ENCODE data around the gene EML6. TPM values are rescaled to one million over a fixed set of nuclear protein-coding genes. Genes with fewer than 3 reads are reported as not detected.

EML6 gene
- total and polyA plus RNA-seq, 12 donors, result 0.07 to 1.5 (median 0.31) TPM

DNA sequence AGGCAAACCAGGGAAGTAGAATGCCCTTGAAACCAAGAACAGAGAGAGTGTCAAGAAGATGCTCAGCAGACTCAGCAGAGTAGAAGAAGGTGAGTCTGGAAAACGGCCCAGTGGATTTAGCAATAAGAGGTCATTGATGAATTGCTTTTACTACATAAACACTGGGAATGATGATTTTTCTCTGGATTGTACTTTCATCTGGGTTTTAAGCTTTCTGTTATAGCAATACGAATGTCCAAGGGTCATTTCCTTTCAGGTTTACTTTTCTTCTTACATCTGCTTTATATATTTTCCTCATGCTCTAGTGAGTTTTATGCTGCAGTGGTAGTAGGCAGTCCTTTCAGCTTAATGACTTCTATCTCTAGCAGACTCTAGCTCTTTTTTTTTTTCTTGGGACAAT is 16.9 kb downstream of the EML6 start:
- WGBS, 2 donors, result 72 to 86% methylated on average over 2 of the region's 2 CpGs
- Histone ChIP-seq H3K9me3 (no peaks in the 10 kb centered on the region), H3K36me3 (no peaks in the 10 kb centered on the region), H3K27me3 (peaks cover 0 to 9% (median 0%) of the 10 kb centered on the region in 7 donors), H3K27ac (no peak overlapping the region), H3K4me3 (no peak overlapping the region), H3K4me1 (no peaks in the 10 kb centered on the region)
- ATAC-seq (no peak), DNase-seq (no peak)
- TF ChIP-seq, protein P1, sequence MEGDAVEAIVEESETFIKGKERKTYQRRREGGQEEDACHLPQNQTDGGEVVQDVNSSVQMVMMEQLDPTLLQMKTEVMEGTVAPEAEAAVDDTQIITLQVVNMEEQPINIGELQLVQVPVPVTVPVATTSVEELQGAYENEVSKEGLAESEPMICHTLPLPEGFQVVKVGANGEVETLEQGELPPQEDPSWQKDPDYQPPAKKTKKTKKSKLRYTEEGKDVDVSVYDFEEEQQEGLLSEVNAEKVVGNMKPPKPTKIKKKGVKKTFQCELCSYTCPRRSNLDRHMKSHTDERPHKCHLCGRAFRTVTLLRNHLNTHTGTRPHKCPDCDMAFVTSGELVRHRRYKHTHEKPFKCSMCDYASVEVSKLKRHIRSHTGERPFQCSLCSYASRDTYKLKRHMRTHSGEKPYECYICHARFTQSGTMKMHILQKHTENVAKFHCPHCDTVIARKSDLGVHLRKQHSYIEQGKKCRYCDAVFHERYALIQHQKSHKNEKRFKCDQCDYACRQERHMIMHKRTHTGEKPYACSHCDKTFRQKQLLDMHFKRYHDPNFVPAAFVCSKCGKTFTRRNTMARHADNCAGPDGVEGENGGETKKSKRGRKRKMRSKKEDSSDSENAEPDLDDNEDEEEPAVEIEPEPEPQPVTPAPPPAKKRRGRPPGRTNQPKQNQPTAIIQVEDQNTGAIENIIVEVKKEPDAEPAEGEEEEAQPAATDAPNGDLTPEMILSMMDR (IDR thresholded peaks at IDR 0.05), result no peak
- intact Hi-C loops (cut with DNase I), result no loop called here

DNA sequence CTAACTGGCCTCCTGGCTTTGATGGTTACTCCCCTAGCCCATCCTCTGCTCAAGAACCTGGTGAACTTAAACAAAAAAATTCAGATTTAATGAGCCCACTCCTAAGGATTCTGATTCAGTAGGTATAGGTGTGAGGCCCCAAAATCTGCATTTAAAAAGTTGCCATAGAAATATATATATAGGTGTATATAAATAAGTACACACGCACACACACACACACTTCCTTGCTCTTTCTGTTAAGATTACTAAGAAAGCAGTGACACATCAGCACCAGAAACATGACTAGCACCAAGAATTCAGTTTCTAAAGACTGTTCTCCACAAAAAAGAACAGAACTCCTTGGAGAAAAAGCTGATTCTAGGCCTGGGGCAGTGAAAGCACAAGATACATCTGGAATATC is 17.8 kb downstream of the EML6 start:
- TF ChIP-seq, protein P1 (IDR thresholded peaks at IDR 0.05), result no peak
- WGBS, 2 donors, result 44 to 98% methylated on average over 1 of the region's 1 CpG

DNA sequence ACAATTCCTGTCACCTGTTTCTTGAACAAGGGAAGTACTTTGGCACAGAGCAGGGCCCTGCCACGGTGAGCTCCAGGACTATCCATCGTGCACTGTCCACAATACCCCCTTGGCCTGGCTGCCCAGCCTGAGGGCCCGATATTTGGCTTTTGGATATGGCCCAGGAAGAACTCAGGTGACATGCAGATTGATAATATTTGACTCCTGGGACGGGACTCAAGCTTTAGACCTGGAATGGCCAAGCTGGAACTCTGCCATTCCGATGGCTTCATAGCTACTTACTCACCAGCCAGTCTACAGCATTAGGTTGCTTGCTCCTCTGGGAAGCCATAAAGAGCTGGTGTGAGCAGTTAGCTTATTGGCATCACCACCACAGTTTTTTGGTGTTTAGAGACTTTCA is 26.6 kb downstream of the EML6 start:
- Histone ChIP-seq H3K36me3 (no peaks in the 10 kb centered on the region), H3K9me3 (peaks cover 0 to 8% (median 0%) of the 10 kb centered on the region in 11 donors), H3K4me3 (no peak overlapping the region), H3K27ac (no peak overlapping the region), H3K27me3 (no peaks in the 10 kb centered on the region), H3K4me1 (no peaks in the 10 kb centered on the region)
- TF ChIP-seq, protein P1 (IDR thresholded peaks at IDR 0.05), result no peak
- 89 to 92% methylated on average over 5 of the region's 5 CpGs for WGBS, 2 donors
- ATAC-seq (no peak), DNase-seq (no peak)
- intact Hi-C loops (cut with DNase I), result no loop called here

More for the DNA sequence above, 17.8 kb downstream of the EML6 start:
- intact Hi-C loops (cut with DNase I), result no loop called here
- Histone ChIP-seq H3K36me3 (no peaks in the 10 kb centered on the region), H3K4me3 (no peak overlapping the region), H3K4me1 (no peaks in the 10 kb centered on the region), H3K27ac (no peak overlapping the region), H3K9me3 (no peaks in the 10 kb centered on the region), H3K27me3 (peaks cover 0 to 9% (median 0%) of the 10 kb centered on the region in 7 donors)
- ATAC-seq, result no peak
- no peak for DNase-seq

GRCh38 chr2:54752439-54752838 is 29.0 kb downstream of the EML6 start:
- no peaks in the 10 kb centered on the region for H3K27me3 ChIP-seq
- H3K9me3 ChIP-seq, result peaks cover 0 to 8% (median 0%) of the 10 kb centered on the region in 11 donors
- TF ChIP-seq, protein P1 (IDR thresholded peaks at IDR 0.05), result no peak
- H3K4me1 ChIP-seq, result no peaks in the 10 kb centered on the region
- no peaks in the 10 kb centered on the region for H3K36me3 ChIP-seq
- intact Hi-C loops (cut with DNase I), result no loop called here
- H3K4me3 ChIP-seq, result no peak overlapping the region
- ATAC-seq (no peak), DNase-seq (no peak)
- H3K27ac ChIP-seq, result no peak overlapping the region
- 95 to 97% methylated on average over 1 of the region's 1 CpG for WGBS, 2 donors

Measured in heart right ventricle (tissue), 16 donors.